Activated T-cell treated with anti-CD3 and anti-CD28 coated beads, Interleukin-2, amount 50 U/mL, for 4 hours (primary cell): ENCODE data around the gene CAV3. TPM values are rescaled to one million over a fixed set of nuclear protein-coding genes. Genes with fewer than 3 reads are reported as not detected.

ENCODE experiments used
- ATAC-seq, 2 donors: fragments of 200-7000 bp; cut with Tn5 transposase; one replicate each; pipeline ENCODE4 v1.10.0; 2021
- DNase-seq: peaks from one replicate; pipeline ENCODE4 v3.0.0-alpha.2; 2020
- H3K27me3 Mint-ChIP-seq: one replicate; pipeline ENCODE4 v1.8.0; 2021; ENCODE audit warnings: low read depth, mixed read lengths
- H3K36me3 Mint-ChIP-seq: one replicate; pipeline ENCODE4 v1.8.0; 2022; ENCODE audit warnings: mixed read lengths; ENCODE audit not compliant: insufficient read depth
- H3K4me1 Mint-ChIP-seq: one replicate; pipeline ENCODE4 v1.8.0; 2021; ENCODE audit warnings: low read depth, mixed read lengths
- H3K4me3 Mint-ChIP-seq: one replicate; pipeline ENCODE4 v1.8.0; 2021; ENCODE audit warnings: mild to moderate bottlenecking, moderate library complexity, mixed read lengths
- H3K9me3 Mint-ChIP-seq: one replicate; pipeline ENCODE4 v1.8.0; 2021; ENCODE audit warnings: mixed read lengths
- total RNA-seq, 3 donors: library from RNA; stranded (reverse); gene quantifications; one replicate each; pipeline ENCODE4 v1.2.1, GENCODE V29; 2021

Gene CAV3
- total RNA-seq, 3 donors from 2014 or later = not detected

DNA sequence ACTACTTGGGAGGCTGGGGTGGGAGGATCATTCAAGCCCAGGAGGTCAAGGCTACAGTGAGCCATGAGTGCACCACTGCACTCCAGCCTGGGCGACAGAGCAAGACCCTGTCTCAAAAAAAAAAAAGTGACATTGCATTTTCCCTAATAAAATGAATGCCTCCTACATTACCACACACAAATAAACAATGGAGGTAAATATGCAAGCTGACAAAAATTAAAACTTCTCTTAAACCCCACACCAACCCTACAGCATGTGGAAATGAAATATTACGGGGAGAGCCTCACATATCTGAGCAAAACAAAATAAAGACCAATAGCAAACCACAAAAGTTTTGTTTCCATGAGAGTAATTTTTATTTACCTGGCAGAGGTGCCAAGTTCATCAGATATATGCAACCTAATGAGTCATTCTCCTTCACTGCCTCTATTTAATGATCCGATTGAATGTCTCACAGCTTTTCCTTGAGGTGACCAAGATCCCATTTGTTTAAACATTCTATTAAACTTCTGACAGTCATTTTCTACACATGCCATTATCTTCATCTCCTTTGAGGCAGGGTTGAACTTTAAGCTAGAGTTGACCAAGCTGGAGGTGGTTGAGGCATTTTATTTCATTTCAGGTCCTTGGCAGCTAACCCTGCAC lies 9.4 kb upstream of the CAV3 start:
- Mint-ChIP-seq H3K27me3 (no peaks in the 10 kb centered on the region), H3K36me3 (no peaks in the 10 kb centered on the region), H3K4me1 (no peaks in the 10 kb centered on the region), H3K4me3 (no peak overlapping the region), H3K9me3 (peaks cover 10% of the 10 kb centered on the region)
- ATAC-seq (no peak), DNase-seq (no peak)

DNA sequence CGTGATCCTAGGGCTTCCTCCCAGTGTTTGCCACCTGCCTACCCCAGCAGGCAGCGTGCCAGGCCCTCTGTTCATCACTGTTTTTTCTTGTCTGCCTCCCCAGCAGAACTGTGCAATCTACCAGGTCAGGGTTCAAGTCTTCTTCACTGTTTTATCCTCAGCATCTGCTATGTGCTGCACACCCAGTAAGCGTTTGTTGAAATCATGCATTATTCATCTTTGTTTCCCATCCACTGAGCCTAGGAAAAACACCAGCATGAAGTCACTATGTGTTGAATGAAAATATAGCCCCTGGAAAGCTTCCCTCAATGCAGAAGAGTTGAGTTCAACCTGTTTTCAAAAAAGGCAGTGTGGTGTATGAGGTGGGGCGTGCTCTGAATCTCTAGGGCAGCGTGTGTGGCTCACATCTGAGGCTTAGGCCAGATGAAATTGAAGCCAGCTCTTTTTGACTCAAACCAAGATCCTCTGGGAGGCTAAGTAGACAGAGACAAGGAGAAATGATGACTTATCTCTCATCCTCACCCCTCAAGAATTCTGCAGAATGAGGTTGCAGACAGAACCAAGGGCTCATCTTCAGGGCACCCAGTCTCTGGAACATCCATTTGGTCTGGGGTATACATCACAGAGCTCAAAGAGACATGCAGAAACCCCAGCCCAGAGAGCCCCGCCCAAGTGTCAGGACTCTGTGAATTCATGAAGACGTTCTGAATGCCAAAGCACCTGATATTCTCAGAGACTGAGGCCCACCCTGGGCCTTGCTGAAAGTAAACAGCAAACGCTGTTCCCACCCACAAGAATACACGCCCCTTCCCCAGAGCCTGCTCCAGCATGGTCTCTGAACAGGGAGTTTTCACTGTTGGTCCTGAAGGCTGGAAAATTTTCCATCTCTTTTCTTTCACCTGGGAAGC lies 5.7 kb upstream of the CAV3 start:
- DNase-seq = no peak

DNA sequence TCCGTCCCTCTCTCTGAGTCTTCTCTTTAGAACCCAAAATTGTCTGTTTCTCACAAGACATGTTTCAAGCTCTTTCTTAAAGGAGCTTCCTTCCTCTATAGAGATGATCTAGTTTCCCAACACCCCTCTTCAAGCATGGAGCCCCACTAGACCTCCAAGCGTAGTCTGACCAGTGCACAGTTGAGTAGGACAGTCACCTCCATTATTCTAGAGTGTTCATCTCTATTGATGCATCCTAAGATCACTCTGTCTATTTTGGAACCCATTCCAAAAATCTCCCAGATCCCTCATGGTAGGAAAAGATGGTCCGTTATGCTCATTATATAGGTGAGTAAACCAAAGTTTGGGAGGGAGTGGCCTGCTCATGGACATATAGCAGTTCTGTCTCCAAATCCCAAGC lies 4.1 kb upstream of the CAV3 start:
- no peak overlapping the region for H3K4me3 Mint-ChIP-seq
- H3K4me1 Mint-ChIP-seq = no peaks in the 10 kb centered on the region
- H3K27me3 Mint-ChIP-seq = peaks cover 3% of the 10 kb centered on the region
- DNase-seq = no peak
- H3K9me3 Mint-ChIP-seq = peaks cover 4% of the 10 kb centered on the region
- H3K36me3 Mint-ChIP-seq = no peaks in the 10 kb centered on the region
- ATAC-seq = no peak

More for the DNA sequence above, 5.7 kb upstream of the CAV3 start:
- ATAC-seq = no peak
- Mint-ChIP-seq H3K9me3 (peaks cover 6% of the 10 kb centered on the region), H3K36me3 (no peaks in the 10 kb centered on the region), H3K4me3 (no peak overlapping the region), H3K4me1 (no peaks in the 10 kb centered on the region), H3K27me3 (peaks cover 3% of the 10 kb centered on the region)

DNA sequence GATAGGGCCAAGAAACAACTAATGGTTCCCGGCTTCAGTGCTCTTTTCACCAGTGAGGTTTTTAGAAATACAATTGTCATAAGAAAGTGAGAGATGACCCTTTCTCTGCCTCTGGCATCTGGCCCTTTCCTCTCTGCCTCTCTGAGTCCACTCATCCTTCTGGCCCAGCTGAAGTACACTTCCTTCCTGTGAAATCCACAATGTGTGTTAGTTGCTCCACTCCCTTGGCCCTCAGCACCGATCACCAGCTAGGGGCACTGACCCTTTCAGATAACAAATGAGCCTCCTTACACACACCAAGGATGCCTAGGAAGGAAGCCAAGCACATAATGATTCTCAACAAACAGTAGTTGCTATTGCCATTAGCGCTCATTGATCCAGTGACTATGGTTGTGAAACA lies 2.9 kb upstream of the CAV3 start:
- Mint-ChIP-seq H3K4me3 (no peak overlapping the region), H3K36me3 (no peaks in the 10 kb centered on the region), H3K27me3 (peaks cover 3% of the 10 kb centered on the region), H3K9me3 (peaks cover 4% of the 10 kb centered on the region), H3K4me1 (no peaks in the 10 kb centered on the region)
- ATAC-seq (no peak), DNase-seq (no peak)

DNA sequence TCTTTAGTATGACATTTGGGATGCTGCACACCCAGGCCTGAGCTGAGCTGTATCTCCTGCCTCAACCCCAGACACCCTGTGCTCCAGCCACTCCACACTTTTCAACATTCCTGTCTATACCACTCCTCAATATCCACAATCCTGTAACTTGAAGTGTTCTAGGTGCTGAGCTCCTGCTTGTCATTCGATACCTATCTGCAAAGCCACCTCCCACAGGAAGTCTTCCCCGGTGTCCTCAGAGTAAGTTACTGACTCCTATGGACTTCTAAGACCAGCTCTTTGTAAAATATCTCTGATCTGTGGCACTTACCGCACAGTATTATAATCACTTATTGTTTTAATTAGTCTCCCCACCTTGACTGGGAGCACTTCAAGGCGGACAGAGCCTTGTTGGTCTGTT lies 1.2 kb upstream of the CAV3 start:
- Mint-ChIP-seq H3K4me3 (no peak overlapping the region), H3K4me1 (no peaks in the 10 kb centered on the region), H3K27me3 (peaks cover 5% of the 10 kb centered on the region), H3K9me3 (no peaks in the 10 kb centered on the region), H3K36me3 (no peaks in the 10 kb centered on the region)
- DNase-seq = no peak
- ATAC-seq = no peak

DNA sequence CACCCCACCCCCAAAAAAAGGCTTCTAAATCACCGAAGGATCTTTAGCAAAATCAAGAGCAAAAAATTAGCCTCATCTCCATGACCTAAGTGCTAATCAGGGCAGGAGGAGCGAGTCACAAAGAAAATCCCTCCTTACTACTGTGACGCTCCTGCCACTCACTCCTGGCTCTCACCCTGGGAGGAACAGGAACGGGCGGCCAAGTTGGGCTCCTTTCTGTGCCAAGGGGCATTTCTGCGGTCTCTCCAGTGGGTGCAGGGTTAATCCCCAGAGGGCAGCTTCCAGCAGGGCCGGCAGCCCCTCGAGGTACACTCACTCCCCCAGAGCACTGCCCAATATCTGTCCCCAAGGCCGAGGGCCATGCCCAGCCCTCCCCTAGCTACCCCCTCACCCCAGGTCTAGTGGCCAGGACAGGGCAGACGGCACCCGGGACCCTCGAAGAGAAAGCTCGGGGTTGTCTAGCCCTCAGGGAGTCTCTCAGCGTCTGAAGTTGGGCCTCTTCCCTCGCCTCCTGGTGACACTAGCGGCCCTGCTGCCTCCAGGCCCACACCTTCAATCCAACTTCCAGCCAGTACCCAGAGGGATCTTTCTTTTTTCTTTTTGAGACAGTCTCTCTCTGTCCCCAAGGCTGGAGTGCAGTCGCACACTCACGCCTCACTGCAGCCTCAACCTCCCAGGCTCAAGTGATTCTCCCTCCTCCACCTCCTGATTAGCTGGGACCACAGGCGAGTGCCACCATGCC lies 706 bp downstream of the CAV3 start:
- DNase-seq (no peak), ATAC-seq (no peak)
- no peaks in the 10 kb centered on the region for H3K9me3 Mint-ChIP-seq
- no peaks in the 10 kb centered on the region for H3K36me3 Mint-ChIP-seq
- peaks cover 5% of the 10 kb centered on the region for H3K27me3 Mint-ChIP-seq
- H3K4me3 Mint-ChIP-seq = no peak overlapping the region
- H3K4me1 Mint-ChIP-seq = no peaks in the 10 kb centered on the region

DNA sequence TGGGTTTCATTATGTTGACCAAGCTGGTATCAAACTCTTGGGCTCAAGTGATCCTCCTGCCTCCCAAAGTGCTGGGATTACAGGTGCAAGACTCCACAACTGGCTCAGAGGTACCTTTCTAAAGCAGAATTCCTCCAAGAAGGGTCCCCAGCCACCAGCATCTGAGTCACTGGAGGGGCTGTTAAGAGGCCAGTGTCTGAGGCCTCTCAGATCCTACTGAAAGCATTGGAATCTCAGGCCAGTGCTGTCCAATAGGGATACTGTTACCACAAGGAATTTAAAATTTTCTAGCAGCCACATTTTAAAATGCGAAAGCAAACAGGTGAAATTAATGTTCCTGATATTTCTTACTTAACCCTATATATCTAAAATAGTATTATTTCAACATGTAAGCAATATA lies 1.3 kb downstream of the CAV3 start:
- no peaks in the 10 kb centered on the region for H3K4me1 Mint-ChIP-seq
- ATAC-seq = no peak
- H3K27me3 Mint-ChIP-seq = peaks cover 5% of the 10 kb centered on the region
- no peaks in the 10 kb centered on the region for H3K36me3 Mint-ChIP-seq
- no peak overlapping the region for H3K4me3 Mint-ChIP-seq
- H3K9me3 Mint-ChIP-seq = no peaks in the 10 kb centered on the region
- no peak for DNase-seq

DNA sequence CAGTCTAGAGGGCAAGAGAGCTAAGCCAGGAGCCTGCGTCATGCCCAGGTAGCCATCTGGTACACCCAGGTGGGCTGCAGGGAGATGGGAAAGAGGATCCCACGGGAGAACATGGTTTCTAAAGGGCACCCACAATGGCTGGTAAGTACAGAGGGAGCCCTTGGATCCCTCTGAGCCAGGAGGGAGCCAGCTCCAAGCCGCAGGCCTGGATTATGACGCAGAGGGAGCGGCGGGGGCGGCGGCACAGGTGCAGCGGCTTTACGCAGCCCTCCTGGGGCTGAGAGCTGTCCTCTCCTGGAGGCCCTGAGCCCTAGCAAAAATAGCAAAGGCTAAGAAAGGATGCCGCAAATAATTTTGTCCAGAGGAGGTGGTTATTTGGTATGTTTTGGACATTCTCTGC lies 2.8 kb downstream of the CAV3 start:
- Mint-ChIP-seq H3K36me3 (no peaks in the 10 kb centered on the region), H3K4me1 (no peaks in the 10 kb centered on the region), H3K9me3 (no peaks in the 10 kb centered on the region), H3K27me3 (peaks cover 5% of the 10 kb centered on the region), H3K4me3 (no peak overlapping the region)
- DNase-seq = no peak
- ATAC-seq = no peak

DNA sequence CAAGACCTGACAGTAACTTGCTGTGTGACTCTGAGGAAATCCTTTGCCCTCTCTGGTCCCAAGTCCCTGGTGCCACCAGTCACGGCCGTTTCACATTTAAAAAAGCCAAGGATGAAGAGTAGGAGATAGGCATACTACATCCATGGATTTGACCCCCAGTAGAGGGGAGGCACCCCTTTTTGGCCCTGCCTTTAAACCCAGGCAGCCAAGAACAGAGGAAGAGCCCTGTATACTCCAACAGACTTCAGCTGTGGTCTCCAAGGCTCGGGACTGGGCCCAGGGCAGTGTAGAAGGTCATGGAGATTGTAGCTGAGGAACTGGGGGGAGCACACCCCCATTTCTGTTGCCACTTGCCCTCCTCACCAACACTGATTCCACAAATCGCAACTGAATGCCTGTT lies 3.7 kb downstream of the CAV3 start:
- ATAC-seq (no peak), DNase-seq (no peak)
- no peaks in the 10 kb centered on the region for H3K4me1 Mint-ChIP-seq
- peaks cover 3% of the 10 kb centered on the region for H3K27me3 Mint-ChIP-seq
- no peak overlapping the region for H3K4me3 Mint-ChIP-seq
- no peaks in the 10 kb centered on the region for H3K36me3 Mint-ChIP-seq
- H3K9me3 Mint-ChIP-seq = no peaks in the 10 kb centered on the region

DNA sequence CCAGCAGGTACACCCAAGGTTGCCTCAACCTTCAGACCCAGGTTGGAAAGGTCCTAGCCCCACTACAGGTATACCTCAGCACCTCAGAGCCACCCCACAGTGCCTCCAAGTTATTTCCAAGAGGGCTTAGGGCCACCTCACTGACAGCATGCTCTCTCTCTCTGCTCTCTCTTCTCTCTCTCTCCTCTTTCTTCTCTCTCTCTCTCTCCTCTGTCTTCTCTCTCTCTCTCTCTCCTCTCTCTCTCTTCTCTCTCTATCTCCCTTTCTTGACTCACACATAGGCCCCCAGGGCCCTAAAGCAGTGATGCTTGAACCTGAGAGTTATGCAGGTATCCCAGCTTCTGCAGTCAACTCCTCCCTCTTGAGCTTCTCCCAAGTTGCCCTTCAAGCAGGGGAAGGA lies 4.2 kb downstream of the CAV3 start:
- H3K4me1 Mint-ChIP-seq = no peaks in the 10 kb centered on the region
- no peak overlapping the region for H3K4me3 Mint-ChIP-seq
- no peak for ATAC-seq
- no peaks in the 10 kb centered on the region for H3K9me3 Mint-ChIP-seq
- peaks cover 2% of the 10 kb centered on the region for H3K27me3 Mint-ChIP-seq
- DNase-seq = no peak
- H3K36me3 Mint-ChIP-seq = no peaks in the 10 kb centered on the region

DNA sequence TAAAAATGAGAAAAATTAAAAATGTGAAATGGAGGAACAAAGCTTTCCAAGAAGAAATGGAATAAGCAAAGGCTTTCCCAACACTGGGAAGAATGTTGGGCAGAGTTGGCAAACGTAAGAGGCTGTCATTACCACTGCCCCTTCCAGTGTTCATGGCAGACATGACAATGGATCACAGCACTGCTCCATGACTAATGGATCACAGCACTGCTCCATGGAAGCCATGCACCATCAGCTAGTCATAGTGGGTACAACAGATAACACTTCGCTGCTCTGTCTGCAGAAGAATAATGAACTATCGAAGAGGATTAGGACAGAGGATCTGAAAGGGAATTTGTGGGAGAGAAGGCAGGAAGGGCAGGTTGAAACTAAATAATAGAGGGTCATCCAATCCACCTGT lies 5.0 kb downstream of the CAV3 start:
- no peak for DNase-seq

DNA sequence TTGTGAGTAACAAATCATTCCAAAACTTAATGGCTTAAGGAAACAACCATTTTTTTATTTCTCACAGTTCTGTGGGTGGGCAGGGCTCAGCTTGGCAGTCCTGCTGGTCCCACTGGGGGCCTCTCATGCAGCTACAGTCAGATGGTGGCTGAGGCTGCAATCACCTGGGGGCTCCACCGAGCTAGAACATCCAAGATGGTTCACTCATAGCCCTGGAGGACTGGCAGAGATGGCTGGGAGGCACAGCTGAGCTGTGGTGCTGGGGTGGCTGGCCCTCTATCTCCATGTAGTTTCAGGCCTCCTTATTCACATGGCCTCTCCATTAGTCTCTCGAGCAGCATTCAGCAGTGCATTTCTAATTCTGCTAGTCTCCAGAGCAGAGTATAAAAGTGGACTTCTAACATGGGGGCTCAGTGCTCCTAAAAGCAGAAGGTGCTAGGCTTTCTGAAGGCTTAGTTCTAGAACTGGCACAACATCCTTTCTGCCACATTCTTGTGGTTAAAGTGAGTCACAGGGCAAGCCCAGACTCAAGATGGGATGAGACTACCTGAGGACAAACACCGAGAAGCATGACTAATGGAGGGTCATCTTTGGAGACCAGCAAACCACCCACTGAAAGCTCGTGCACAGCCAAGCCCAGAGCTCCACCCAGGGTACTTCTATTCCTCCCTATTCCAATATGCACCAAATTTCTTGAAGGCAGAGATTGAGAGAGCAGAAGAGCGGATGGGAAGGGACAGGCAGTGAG lies 6.3 kb downstream of the CAV3 start:
- H3K9me3 Mint-ChIP-seq = no peaks in the 10 kb centered on the region
- H3K36me3 Mint-ChIP-seq = no peaks in the 10 kb centered on the region
- H3K4me1 Mint-ChIP-seq = no peaks in the 10 kb centered on the region
- H3K27me3 Mint-ChIP-seq = peaks cover 2% of the 10 kb centered on the region
- ATAC-seq (peak; percentile 4 to 25), DNase-seq (no peak)
- H3K4me3 Mint-ChIP-seq = no peak overlapping the region

More for the DNA sequence above, 5.0 kb downstream of the CAV3 start:
- no peaks in the 10 kb centered on the region for H3K4me1 Mint-ChIP-seq
- no peaks in the 10 kb centered on the region for H3K36me3 Mint-ChIP-seq
- ATAC-seq = no peak
- H3K4me3 Mint-ChIP-seq = no peak overlapping the region
- peaks cover 2% of the 10 kb centered on the region for H3K27me3 Mint-ChIP-seq
- H3K9me3 Mint-ChIP-seq = no peaks in the 10 kb centered on the region

DNA sequence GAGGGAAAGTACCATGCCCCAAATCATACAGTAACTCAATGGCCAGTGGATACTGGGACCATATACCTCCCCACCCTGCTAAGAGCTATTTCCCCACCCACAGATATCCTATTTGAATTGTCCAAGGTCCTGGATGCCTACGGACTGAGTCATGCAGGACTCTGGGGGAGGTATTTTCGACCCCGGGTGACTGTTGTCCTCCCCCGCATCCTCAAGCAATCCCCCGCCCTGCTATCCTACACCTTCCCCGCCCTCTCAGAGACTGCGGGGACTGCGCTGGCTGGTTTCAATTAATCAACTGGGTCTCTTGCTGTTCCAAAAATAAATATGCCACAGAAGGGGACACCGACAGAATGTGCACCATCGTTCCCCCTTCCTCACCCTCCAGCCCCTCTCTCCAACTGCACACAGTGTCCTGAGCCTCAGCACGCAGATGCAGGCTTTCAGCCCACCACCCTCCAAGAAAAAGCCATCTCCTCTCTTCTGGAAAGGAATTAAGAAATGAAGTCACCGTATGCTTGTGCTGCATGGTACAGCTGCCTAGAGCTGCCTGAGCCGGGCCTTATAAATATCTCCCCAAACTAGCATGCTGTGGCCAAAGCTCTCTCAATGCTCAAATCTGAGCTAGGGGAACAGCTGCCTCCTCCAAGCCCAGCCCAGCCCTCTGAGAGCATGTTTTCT lies 8.1 kb downstream of the CAV3 start:
- H3K4me3 Mint-ChIP-seq = no peak overlapping the region
- H3K27me3 Mint-ChIP-seq = no peaks in the 10 kb centered on the region
- no peaks in the 10 kb centered on the region for H3K9me3 Mint-ChIP-seq
- H3K4me1 Mint-ChIP-seq = no peaks in the 10 kb centered on the region
- DNase-seq = no peak
- ATAC-seq = no peak
- H3K36me3 Mint-ChIP-seq = no peaks in the 10 kb centered on the region
